OCI-LY1 (cell line): ENCODE results near the gene CORIN.

Source experiments
- H2AFZ ChIP-seq: fragments of 200-600 bp; sonication (generic), shearing (Covaris generic); 2 replicates; pipeline ENCODE4 v1.6.0; 2014; ENCODE audit warnings: antibody characterized with exemption, mild to moderate bottlenecking, low read length
- H3F3A ChIP-seq: fragments of 200-600 bp; sonication (generic), shearing (Covaris generic); 2 replicates; pipeline ENCODE4 v1.6.0; 2014; ENCODE audit warnings: mild to moderate bottlenecking, antibody characterized with exemption, low read length, moderate library complexity; ENCODE audit not compliant: insufficient read depth
- H3K27ac ChIP-seq: fragments of 200-600 bp; sonication (generic); 2 replicates; pipeline ENCODE4 v1.5.1; 2014; ENCODE audit warnings: low read length, mixed run types, mild to moderate bottlenecking, low read depth; ENCODE audit not compliant: poor library complexity, severe bottlenecking
- H3K27me3 ChIP-seq: fragments of 200-600 bp; sonication (generic); 2 replicates; pipeline ENCODE4 v1.6.0; 2014; ENCODE audit warnings: antibody characterized with exemption, mild to moderate bottlenecking, low read length, moderate library complexity; ENCODE audit not compliant: insufficient read depth
- H3K36me3 ChIP-seq: fragments of 200-600 bp; sonication (generic); 2 replicates; pipeline ENCODE4 v1.6.1; 2014; ENCODE audit warnings: mild to moderate bottlenecking, antibody characterized with exemption, low read length, moderate library complexity, mixed read lengths; ENCODE audit not compliant: insufficient read depth
- H3K4me1 ChIP-seq: fragments of 200-600 bp; sonication (generic); 2 replicates; pipeline ENCODE4 v1.5.1; 2014; ENCODE audit warnings: mild to moderate bottlenecking, low read length, moderate library complexity; ENCODE audit not compliant: insufficient read depth, severe bottlenecking
- H3K4me2 ChIP-seq: fragments of 200-600 bp; sonication (generic), shearing (Covaris generic); 2 replicates; pipeline ENCODE4 v1.6.1; 2014; ENCODE audit warnings: low read length
- H3K4me3 ChIP-seq: fragments of 200-600 bp; sonication (generic); 2 replicates; pipeline ENCODE4 v1.5.1; 2014; ENCODE audit warnings: low read length, low read depth, mild to moderate bottlenecking, mixed read lengths; ENCODE audit not compliant: poor library complexity, severe bottlenecking
- H3K79me2 ChIP-seq: fragments of 200-600 bp; shearing (Covaris generic); 2 replicates; pipeline ENCODE4 v1.6.1; 2016; ENCODE audit warnings: mixed run types, low read length, mixed read lengths; ENCODE audit not compliant: insufficient read depth
- H3K9ac ChIP-seq: fragments of 200-600 bp; sonication (generic), shearing (Covaris generic); 2 replicates; pipeline ENCODE4 v1.6.1; 2014; ENCODE audit warnings: mild to moderate bottlenecking, low read length, mixed read lengths
- H3K9me2 ChIP-seq: fragments of 200-600 bp; sonication (generic), shearing (Covaris generic); 2 replicates; pipeline ENCODE4 v1.6.1; 2014; ENCODE audit warnings: low read depth, mild to moderate bottlenecking, low read length, mixed read lengths
- H3K9me3 ChIP-seq: fragments of 200-600 bp; shearing (Covaris generic); 2 replicates; pipeline ENCODE4 v1.6.1; 2014; ENCODE audit warnings: low read length, mixed read lengths
- H4K20me1 ChIP-seq: fragments of 200-600 bp; sonication (generic), shearing (Covaris generic); 2 replicates; pipeline ENCODE4 v1.6.0; 2016; ENCODE audit warnings: mild to moderate bottlenecking, low read length; ENCODE audit not compliant: insufficient read depth
- CTCF ChIP-seq: fragments of 200-600 bp; sonication (generic), shearing (Covaris generic); IDR thresholded peaks from 2 replicates; pipeline ENCODE4 v1.5.1; 2017; ENCODE audit warnings: mild to moderate bottlenecking, antibody characterized with exemption, low read length, moderate library complexity, mixed read lengths
- EZH2 ChIP-seq: fragments of 200-600 bp; sonication (generic), shearing (Covaris generic); IDR thresholded peaks from 2 replicates; pipeline ENCODE4 v1.8.0; 2017; ENCODE audit warnings: borderline replicate concordance, mixed run types, mild to moderate bottlenecking, antibody characterized with exemption, low read length, moderate library complexity, mixed read lengths

CORIN gene

GRCh38 chr4:47642985-47643760 lies 194.7 kb downstream of the CORIN start:
- Histone ChIP-seq H3K79me2 (no peaks in the 10 kb centered on the region), H3F3A (no peaks in the 10 kb centered on the region), H3K9me2 (no peaks in the 10 kb centered on the region), H3K27me3 (no peaks in the 10 kb centered on the region), H3K9ac (no peak overlapping the region), H4K20me1 (no peaks in the 10 kb centered on the region), H3K27ac (no peak overlapping the region), H3K4me3 (no peak overlapping the region), H3K36me3 (no peaks in the 10 kb centered on the region), H2AFZ (no peak overlapping the region), H3K4me2 (no peak overlapping the region), H3K9me3 (no peaks in the 10 kb centered on the region), H3K4me1 (no peaks in the 10 kb centered on the region)
- no peak for TF ChIP-seq CTCF
- TF ChIP-seq EZH2: no peak

GRCh38 chr4:47642191-47642830 lies 195.6 kb downstream of the CORIN start:
- Histone ChIP-seq H3K4me3 (no peak overlapping the region), H4K20me1 (no peaks in the 10 kb centered on the region), H3K9me3 (no peaks in the 10 kb centered on the region), H3K4me1 (no peaks in the 10 kb centered on the region), H3K36me3 (no peaks in the 10 kb centered on the region), H3K79me2 (no peaks in the 10 kb centered on the region), H3K27me3 (no peaks in the 10 kb centered on the region), H3K27ac (no peak overlapping the region), H3K9me2 (no peaks in the 10 kb centered on the region), H3K9ac (no peak overlapping the region), H3K4me2 (no peak overlapping the region), H2AFZ (no peak overlapping the region), H3F3A (no peaks in the 10 kb centered on the region)
- TF ChIP-seq EZH2 (no peak), CTCF (no peak)

- no peak overlapping the region for H3K9ac ChIP-seq
- no peaks in the 10 kb centered on the region for H3K79me2 ChIP-seq
- H4K20me1 ChIP-seq: no peaks in the 10 kb centered on the region
- no peaks in the 10 kb centered on the region for H3K9me3 ChIP-seq
- no peaks in the 10 kb centered on the region for H3F3A ChIP-seq
- no peak overlapping the region for H3K27ac ChIP-seq
- TF ChIP-seq CTCF (no peak), EZH2 (no peak)
- H3K27me3 ChIP-seq: no peaks in the 10 kb centered on the region
- no peaks in the 10 kb centered on the region for H3K36me3 ChIP-seq
- H3K4me3 ChIP-seq: no peak overlapping the region
- H3K4me2 ChIP-seq: no peak overlapping the region
- no peaks in the 10 kb centered on the region for H3K9me2 ChIP-seq
- H3K4me1 ChIP-seq: no peaks in the 10 kb centered on the region
- H2AFZ ChIP-seq: no peak overlapping the region
Observed at GRCh38 chr4:47641755-47642154, 196.1 kb downstream of the CORIN start.
